Effector memory CD4-positive, alpha-beta T cell (primary cell): ENCODE measurements around the gene SPINK13.

ENCODE experiments used
- DNase-seq, 3 donors: peaks; one replicate each; pipeline ENCODE4 v3.0.0-alpha.2; 2020
- H3K27ac ChIP-seq: 2 replicates; pipeline ENCODE4 v1.7.0; 2013; ENCODE audit warnings: mild to moderate bottlenecking, low read length, moderate library complexity; ENCODE audit not compliant: insufficient read depth, poor library complexity, severe bottlenecking
- H3K27me3 ChIP-seq: replicated peaks from 2 replicates; pipeline ENCODE4 v1.7.0; 2013; ENCODE audit warnings: mild to moderate bottlenecking, low read length; ENCODE audit not compliant: insufficient read depth, control insufficient read depth, poor library complexity, severe bottlenecking
- H3K36me3 ChIP-seq: 2 replicates; pipeline ENCODE4 v1.7.0; 2013; ENCODE audit warnings: mild to moderate bottlenecking, low read length, moderate library complexity; ENCODE audit not compliant: control insufficient read depth, insufficient read depth
- H3K4me1 ChIP-seq: 2 replicates; pipeline ENCODE4 v1.7.0; 2013; ENCODE audit warnings: low read length, mild to moderate bottlenecking; ENCODE audit not compliant: control insufficient read depth, insufficient read depth, poor library complexity, severe bottlenecking
- H3K4me3 ChIP-seq: 2 replicates; pipeline ENCODE4 v1.7.0; 2013; ENCODE audit warnings: low read length, low read depth, mild to moderate bottlenecking; ENCODE audit not compliant: insufficient read depth, poor library complexity, severe bottlenecking
- H3K9me3 ChIP-seq: 2 replicates; pipeline ENCODE4 v1.7.0; 2013; ENCODE audit warnings: mild to moderate bottlenecking, low read length, moderate library complexity; ENCODE audit not compliant: control insufficient read depth
- total RNA-seq, 3 donors: gene quantifications; one replicate each; lab custom pipeline; 2026; lab: John Stamatoyannopoulos, UW

Gene SPINK13
- total RNA-seq = 0 reads per million in 3 donors

DNA sequence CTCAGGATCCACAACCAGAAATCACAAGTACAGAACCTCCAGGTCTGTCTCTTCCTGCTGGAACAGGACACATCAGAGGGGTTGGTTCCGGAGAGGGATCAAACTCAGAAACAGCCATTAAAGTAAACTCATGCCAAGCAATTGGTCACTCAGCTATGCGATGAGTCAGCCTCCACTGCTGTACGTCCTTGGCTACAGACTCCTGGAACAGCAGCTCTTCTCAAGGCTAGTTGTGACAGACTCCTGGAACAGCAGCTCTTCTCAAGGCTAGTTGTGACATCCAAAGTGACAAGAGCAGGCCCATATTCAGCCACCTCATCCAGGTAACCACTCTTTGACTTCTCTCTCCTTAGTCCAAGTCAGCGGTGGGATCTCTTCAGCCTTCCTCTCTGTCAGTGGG lies at the start of gene SPINK13:
Gene SPINK13 (plus strand): TSS at position 229 of the 400 bp plus-strand sequence. CDS start 1,279 bp downstream, outside the sequence.
- H3K27ac ChIP-seq = no peak within 1 kb of the TSS
- no peak for DNase-seq
- H3K36me3 ChIP-seq = no peaks in the 10 kb centered on the region
- H3K4me1 ChIP-seq = no peaks in the 10 kb centered on the region
- no peak within 1 kb of the TSS for H3K4me3 ChIP-seq
- no peaks in the 10 kb centered on the region for H3K9me3 ChIP-seq
- no peaks in the 10 kb centered on the region for H3K27me3 ChIP-seq

DNA sequence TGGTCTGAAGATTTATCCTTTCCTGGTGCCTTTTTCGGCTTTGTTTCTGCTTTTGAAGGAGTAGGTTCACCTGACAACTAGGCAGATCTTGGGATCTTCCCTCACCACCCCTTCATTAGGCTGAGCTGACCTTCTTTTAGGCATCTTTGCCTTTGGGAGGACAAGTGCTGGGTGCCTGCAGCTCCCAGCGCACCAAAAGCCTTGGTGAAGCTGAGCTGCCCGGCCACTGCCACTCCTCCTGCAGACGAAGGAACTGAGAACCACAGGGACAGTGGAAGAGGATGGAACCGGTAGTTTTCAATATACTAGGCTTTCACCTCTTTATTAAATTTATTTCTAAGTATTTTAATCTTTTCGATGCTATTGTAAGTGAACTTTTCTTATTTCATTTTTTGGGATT lies 47.1 kb upstream of the SPINK13 start:
- DNase-seq = no peak
- no peaks in the 10 kb centered on the region for H3K36me3 ChIP-seq
- no peaks in the 10 kb centered on the region for H3K9me3 ChIP-seq
- no peak overlapping the region for H3K27ac ChIP-seq
- H3K27me3 ChIP-seq = no peaks in the 10 kb centered on the region
- no peak overlapping the region for H3K4me3 ChIP-seq
- H3K4me1 ChIP-seq = no peaks in the 10 kb centered on the region

DNA sequence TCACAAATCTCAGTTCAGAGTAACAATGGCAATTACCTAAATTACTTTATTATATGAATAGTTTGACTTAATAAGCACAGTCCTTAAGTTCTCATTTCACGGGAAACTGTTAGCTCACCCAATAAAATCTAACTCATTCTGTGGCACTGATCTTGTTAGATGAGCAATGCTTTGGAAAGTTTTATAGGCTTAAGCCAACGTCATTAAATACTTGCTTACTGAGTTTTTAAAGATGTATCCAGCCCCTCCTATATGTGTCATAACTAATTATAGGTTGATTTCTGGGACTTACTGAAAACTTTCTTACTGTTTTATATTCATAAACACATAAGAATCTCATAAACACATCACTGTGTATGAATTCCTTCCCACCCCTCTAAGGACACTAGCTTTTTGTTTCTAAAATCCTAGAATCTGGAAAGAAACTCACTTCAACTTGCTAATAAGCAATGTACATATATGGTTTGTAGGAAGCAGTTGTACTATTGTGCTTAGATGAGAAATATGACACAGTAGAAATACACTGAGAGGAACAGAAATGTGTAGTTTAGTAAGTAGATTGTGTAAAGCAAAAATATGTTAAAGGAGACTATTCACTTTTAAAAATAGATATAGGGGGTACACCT lies 44.4 kb upstream of the SPINK13 start:
- H3K27ac ChIP-seq = no peak overlapping the region
- no peak overlapping the region for H3K4me3 ChIP-seq
- no peaks in the 10 kb centered on the region for H3K4me1 ChIP-seq
- DNase-seq = no peak
- H3K9me3 ChIP-seq = no peaks in the 10 kb centered on the region
- H3K36me3 ChIP-seq = no peaks in the 10 kb centered on the region
- H3K27me3 ChIP-seq = no peaks in the 10 kb centered on the region

DNA sequence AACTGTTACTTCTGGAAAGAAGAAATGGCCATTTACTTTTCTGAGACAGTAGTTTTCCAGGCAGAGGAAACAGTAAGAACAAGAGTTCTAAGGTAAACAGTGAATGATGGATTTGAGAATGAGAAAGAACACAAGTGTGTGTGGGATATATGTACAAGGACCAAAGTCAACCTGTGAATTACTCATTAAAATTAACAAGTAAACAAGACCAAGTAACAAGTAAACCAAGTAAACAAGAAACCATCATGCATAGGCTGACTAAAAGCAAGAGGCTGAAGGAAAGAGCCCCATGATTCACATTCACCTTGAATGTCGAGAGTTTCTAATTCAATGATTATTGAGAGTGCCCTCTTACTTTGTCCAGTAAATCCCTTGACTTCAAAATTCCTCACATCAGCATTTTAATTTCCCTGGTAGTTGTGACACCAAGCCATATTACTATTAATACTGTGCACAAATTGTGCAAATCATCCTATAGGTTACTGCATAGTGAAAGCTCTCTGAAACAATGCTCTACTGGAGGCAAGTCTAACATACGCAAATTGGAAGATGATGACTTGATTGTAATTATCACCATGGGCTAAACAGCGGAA lies 40.1 kb upstream of the SPINK13 start:
- Histone ChIP-seq H3K4me3 (no peak overlapping the region), H3K4me1 (no peaks in the 10 kb centered on the region), H3K27ac (no peak overlapping the region), H3K9me3 (no peaks in the 10 kb centered on the region), H3K36me3 (no peaks in the 10 kb centered on the region), H3K27me3 (no peaks in the 10 kb centered on the region)
- no peak for DNase-seq

- Histone ChIP-seq H3K9me3 (no peaks in the 10 kb centered on the region), H3K36me3 (no peaks in the 10 kb centered on the region), H3K27me3 (no peaks in the 10 kb centered on the region), H3K4me1 (no peaks in the 10 kb centered on the region), H3K27ac (no peak overlapping the region), H3K4me3 (no peak overlapping the region)
- no peak for DNase-seq
Measured at GRCh38 chr5:148229840-148230239, 38.8 kb upstream of the SPINK13 start.

DNA sequence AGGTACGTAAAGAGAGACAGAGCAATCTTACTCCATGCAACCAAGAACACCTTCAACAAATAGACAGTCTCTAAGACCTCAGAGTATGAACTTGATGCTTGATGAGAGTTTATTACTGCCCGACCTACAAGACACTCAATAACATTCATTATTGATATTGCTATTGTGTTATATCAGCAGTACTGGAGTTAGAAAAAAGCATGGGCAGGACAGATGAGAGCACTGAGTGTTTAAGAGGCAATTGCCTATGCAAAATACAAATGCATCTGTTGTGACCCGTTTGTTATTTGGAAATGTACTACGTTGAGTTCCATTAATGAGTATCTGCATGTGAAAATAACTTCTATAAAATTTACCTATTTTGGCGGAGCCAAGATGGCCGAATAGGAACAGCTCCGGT lies 38.4 kb upstream of the SPINK13 start:
- no peaks in the 10 kb centered on the region for H3K4me1 ChIP-seq
- DNase-seq = no peak
- H3K36me3 ChIP-seq = no peaks in the 10 kb centered on the region
- no peaks in the 10 kb centered on the region for H3K27me3 ChIP-seq
- no peak overlapping the region for H3K4me3 ChIP-seq
- no peaks in the 10 kb centered on the region for H3K9me3 ChIP-seq
- no peak overlapping the region for H3K27ac ChIP-seq

GRCh38 chr5:148237785-148238417 lies 30.7 kb upstream of the SPINK13 start:
- no peak overlapping the region for H3K27ac ChIP-seq

DNA sequence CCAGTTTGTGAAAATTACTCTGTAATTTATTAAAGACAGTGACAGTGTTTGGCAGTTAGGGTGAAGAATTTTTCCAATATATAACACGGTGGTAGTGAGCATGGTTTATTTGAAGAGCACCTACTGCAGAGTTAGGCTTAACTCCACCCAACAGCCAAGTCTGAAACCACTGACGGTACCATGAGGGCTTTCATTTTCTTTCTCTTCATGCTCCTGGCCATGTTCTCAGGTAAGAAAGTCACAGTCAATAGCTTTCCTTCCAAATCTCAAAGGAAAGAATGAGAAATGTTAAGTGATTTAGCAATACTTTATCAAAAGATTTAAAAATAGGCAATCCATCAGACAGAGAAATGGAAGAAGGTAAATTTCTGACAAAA lies 30.2 kb upstream of the SPINK13 start, which contains the start of gene MARCOL:
Gene MARCOL (plus strand): TSS at position 108 of the 377 bp plus-strand sequence. CDS start 73 bp downstream, at position 181.
- H3K36me3 ChIP-seq = no peaks in the 10 kb centered on the region
- H3K27me3 ChIP-seq = no peaks in the 10 kb centered on the region
- no peak for DNase-seq
- H3K4me3 ChIP-seq = no peak within 1 kb of the TSS
- H3K4me1 ChIP-seq = no peaks in the 10 kb centered on the region
- no peak within 1 kb of the TSS for H3K27ac ChIP-seq
- no peaks in the 10 kb centered on the region for H3K9me3 ChIP-seq

More at GRCh38 chr5:148237785-148238417, 30.7 kb upstream of the SPINK13 start:
- H3K9me3 ChIP-seq = no peaks in the 10 kb centered on the region
- no peaks in the 10 kb centered on the region for H3K36me3 ChIP-seq
- no peaks in the 10 kb centered on the region for H3K27me3 ChIP-seq
- no peaks in the 10 kb centered on the region for H3K4me1 ChIP-seq
- no peak for DNase-seq
- no peak overlapping the region for H3K4me3 ChIP-seq

DNA sequence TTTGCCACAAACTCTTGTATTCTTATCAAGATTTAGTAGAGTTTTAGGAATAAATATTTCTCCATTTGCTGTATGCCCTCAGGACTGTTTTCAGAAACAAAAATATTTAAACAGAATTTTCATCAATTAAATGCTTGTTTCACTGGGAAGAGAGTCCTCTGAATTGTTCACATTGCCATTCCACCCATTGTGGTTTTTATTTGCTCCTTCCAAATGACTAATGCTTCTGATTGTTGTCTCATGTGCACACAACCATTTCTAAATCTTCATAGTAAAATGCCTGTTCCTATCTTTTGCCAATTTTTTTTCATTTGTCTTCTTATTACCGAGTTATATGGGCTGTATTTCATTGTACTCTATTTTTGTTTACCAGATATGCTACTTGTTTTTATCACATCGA lies 19.7 kb upstream of the SPINK13 start:
- DNase-seq = no peak
- H3K4me1 ChIP-seq = no peaks in the 10 kb centered on the region
- H3K4me3 ChIP-seq = no peak overlapping the region
- H3K27me3 ChIP-seq = no peaks in the 10 kb centered on the region
- H3K27ac ChIP-seq = no peak overlapping the region
- no peaks in the 10 kb centered on the region for H3K36me3 ChIP-seq
- H3K9me3 ChIP-seq = no peaks in the 10 kb centered on the region

DNA sequence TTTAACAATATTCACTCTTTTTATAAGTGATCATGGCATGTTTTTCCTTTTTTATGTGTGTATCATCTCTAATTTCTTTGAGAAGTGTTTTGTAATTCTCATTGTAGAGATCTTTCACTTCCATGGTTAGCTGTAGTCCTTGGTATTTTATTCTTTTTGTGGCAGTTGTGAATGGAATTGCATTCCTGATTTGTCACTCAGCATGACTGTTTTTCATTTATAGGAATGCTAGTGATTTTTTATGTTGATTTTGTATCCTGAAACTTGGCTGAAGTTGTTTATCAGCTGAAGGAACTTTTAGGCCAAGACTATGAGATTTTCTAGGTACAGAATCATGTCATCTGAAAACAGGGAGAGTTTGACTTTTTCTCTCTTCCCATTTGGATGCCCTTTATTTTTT lies 13.1 kb upstream of the SPINK13 start:
- H3K4me3 ChIP-seq = no peak overlapping the region
- no peaks in the 10 kb centered on the region for H3K36me3 ChIP-seq
- no peaks in the 10 kb centered on the region for H3K4me1 ChIP-seq
- no peaks in the 10 kb centered on the region for H3K9me3 ChIP-seq
- H3K27ac ChIP-seq = no peak overlapping the region
- no peaks in the 10 kb centered on the region for H3K27me3 ChIP-seq
- DNase-seq = no peak
